HepG2 (cell line): ENCODE results near the gene ANKLE1. TPM values are rescaled to one million over a fixed set of nuclear protein-coding genes. Genes with fewer than 3 reads are reported as not detected.

Experiments used
- ATAC-seq: fragments of 200-7000 bp; cut with Tn5 transposase; 3 replicates; pipeline ENCODE4 v1.9.1; 2020; ENCODE audit warnings: mild to moderate bottlenecking, moderate library complexity
- BruUV-seq: library from RNA; stranded (reverse); fragments of 400-500 nt; replicated peaks from 2 replicates; lab custom pipeline; 2021; lab: Mats Ljungman, UMichigan
- CTCF ChIA-PET: fragments of 300-600 bp; formaldehyde crosslinking; extraction: SDS; loops from one replicate; lab custom pipeline; 2021; ENCODE audit warnings: low total read pairs, inconsistent platforms, low intra/inter-chr PET ratio; lab: Yijun Ruan, JAX
- POLR2A ChIA-PET: fragments of 350-600 bp; sonication (Branson Sonifier 250); formaldehyde crosslinking; loops from one replicate; lab custom pipeline; 2020; ENCODE audit warnings: antibody characterized with exemption, inconsistent platforms; lab: Yijun Ruan, JAX
- DNase-seq: peaks from one replicate; pipeline ENCODE4 v3.0.0-alpha.2; 2015; ENCODE audit warnings: low spot score
- FAIRE-seq: peaks from 3 replicates; lab custom pipeline; 2011; peaks lifted over from hg19 to GRCh38; lab: Jason Lieb, UNC
- H2AFZ ChIP-seq: one replicate; pipeline ENCODE4 v1.6.1; 2011; ENCODE audit warnings: low read length, inconsistent platforms
- H3K27ac ChIP-seq: fragments of 300-600 bp; 3 replicates; pipeline ENCODE4 v1.8.0; 2011; ENCODE audit warnings: mixed run types, mild to moderate bottlenecking, mixed read lengths, low read length, inconsistent platforms; ENCODE audit not compliant: insufficient read depth; ENCODE audit errors: extremely low read length
- H3K27me3 ChIP-seq, 2 experiments: fragments of 200-600 bp in 1 of 2; 2 replicates in 1 of 2; 3 replicates in 1 of 2; pipeline versions ENCODE4 v1.6.0 to v1.8.0; 2011; ENCODE audit warnings: low read length in 2 of 2, mild to moderate bottlenecking in 2 of 2, moderate library complexity in 2 of 2, inconsistent platforms in 1 of 2; ENCODE audit not compliant: insufficient read depth in 2 of 2, control insufficient read depth in 1 of 2
- H3K36me3 ChIP-seq, 2 experiments: fragments of 200-600 bp in 1 of 2; replicated peaks in 1 of 2; 2 replicates in 1 of 2; 3 replicates in 1 of 2; pipeline versions ENCODE4 v1.5.1 to v1.8.0; 2011; ENCODE audit warnings: low read length in 2 of 2, inconsistent platforms in 1 of 2; ENCODE audit not compliant: insufficient read depth in 2 of 2, control insufficient read depth in 1 of 2
- H3K4me1 ChIP-seq: 2 replicates; pipeline ENCODE4 v1.5.1; 2012; ENCODE audit warnings: low read length, inconsistent platforms; ENCODE audit not compliant: insufficient read depth
- H3K4me2 ChIP-seq: 2 replicates; pipeline ENCODE4 v1.6.0; 2011; ENCODE audit warnings: low read depth, low read length, inconsistent platforms
- H3K4me3 ChIP-seq, 3 experiments: fragments of 200-600 bp in 1 of 3; sonication (generic), shearing (Covaris generic) in 1 of 3; replicated peaks in 1 of 3; 2 replicates each; pipeline ENCODE4 v1.5.1; 2011 to 2016; ENCODE audit warnings: low read length in 3 of 3, inconsistent platforms in 2 of 3, low read depth in 2 of 3, mild to moderate bottlenecking in 2 of 3, control low read depth in 1 of 3, mixed read lengths in 1 of 3; ENCODE audit not compliant: insufficient read depth in 1 of 3
- H3K79me2 ChIP-seq: one replicate; pipeline ENCODE4 v1.6.1; 2011; ENCODE audit warnings: low read length, inconsistent platforms; ENCODE audit not compliant: insufficient read depth
- H3K9ac ChIP-seq: 2 replicates; pipeline ENCODE4 v1.6.0; 2011; ENCODE audit warnings: mild to moderate bottlenecking, low read depth, low read length, inconsistent platforms; ENCODE audit not compliant: insufficient read depth
- H3K9me3 ChIP-seq: 2 replicates; pipeline ENCODE4 v1.5.1; 2012; ENCODE audit warnings: mild to moderate bottlenecking, low read length
- H4K20me1 ChIP-seq: 2 replicates; pipeline ENCODE4 v1.6.0; 2011; ENCODE audit warnings: inconsistent platforms, mild to moderate bottlenecking, low read length, moderate library complexity; ENCODE audit not compliant: insufficient read depth
- HMG20A ChIP-seq: IDR thresholded peaks from 2 replicates; pipeline ENCODE4 v1.6.1; 2016; ENCODE audit warnings: borderline replicate concordance
- HNRNPLL ChIP-seq: fragments of 200-400 bp; formaldehyde crosslinking; IDR thresholded peaks from 2 replicates; pipeline ENCODE4 v1.6.1; 2017; ENCODE audit warnings: mild to moderate bottlenecking, low read depth, low read length; ENCODE audit not compliant: poor library complexity, severe bottlenecking
- PATZ1 ChIP-seq: sonication (generic); formaldehyde crosslinking; IDR thresholded peaks from 2 replicates; pipeline ENCODE4 v1.4.0; 2020; ENCODE audit warnings: missing genetic modification reagents
- PHF8 ChIP-seq: sonication (generic); formaldehyde crosslinking; IDR thresholded peaks from 2 replicates; pipeline ENCODE4 v1.5.0; 2020; ENCODE audit warnings: missing genetic modification reagents
- POLR2A ChIP-seq, 2 experiments: IDR thresholded peaks; 2 replicates each; pipeline ENCODE4 v1.6.1; 2011; ENCODE audit warnings: low read depth in 2 of 2, low read length in 2 of 2, mild to moderate bottlenecking in 1 of 2, moderate library complexity in 1 of 2; ENCODE audit not compliant: insufficient read depth in 1 of 2
- POLR2AphosphoS5 ChIP-seq: IDR thresholded peaks from 2 replicates; pipeline ENCODE4 v1.6.1; 2012; ENCODE audit warnings: low read depth, low read length
- SAP130 ChIP-seq: IDR thresholded peaks from 2 replicates; pipeline ENCODE4 v1.6.1; 2016; ENCODE audit warnings: low read depth
- YY1 ChIP-seq: IDR thresholded peaks from 2 replicates; pipeline ENCODE4 v1.6.1; 2011; ENCODE audit warnings: low read length, low read depth, moderate library complexity, mild to moderate bottlenecking; ENCODE audit not compliant: insufficient read depth, insufficient replicate concordance
- ZFY ChIP-seq: sonication (generic); formaldehyde crosslinking; IDR thresholded peaks from 2 replicates; pipeline ENCODE4 v1.4.0; 2020; ENCODE audit warnings: missing genetic modification reagents
- ZNF280D ChIP-seq: sonication (generic); formaldehyde crosslinking; IDR thresholded peaks from 2 replicates; pipeline ENCODE4 v1.5.1; 2020; ENCODE audit warnings: mild to moderate bottlenecking, missing genetic modification reagents
- ZNF281 ChIP-seq: sonication (generic); formaldehyde crosslinking; IDR thresholded peaks from 2 replicates; pipeline ENCODE4 v1.4.0; 2020; ENCODE audit warnings: missing genetic modification reagents, borderline replicate concordance
- ZNF530 ChIP-seq: sonication (generic); formaldehyde crosslinking; IDR thresholded peaks from 2 replicates; pipeline ENCODE4 v1.5.0; 2020; ENCODE audit warnings: low read depth, mild to moderate bottlenecking, missing genetic modification reagents
- ZSCAN21 ChIP-seq: sonication (generic); formaldehyde crosslinking; IDR thresholded peaks from 2 replicates; pipeline ENCODE4 v1.8.0; 2022; ENCODE audit warnings: mild to moderate bottlenecking, missing genetic modification reagents, moderate library complexity, borderline replicate concordance
- WGBS: methylation state at CpG from one replicate; pipeline ENCODE4 v1.1.6; 2017; ENCODE audit warnings: low lambda C conversion rate; 5-methylcytosine and 5-hydroxymethylcytosine counted together
- in situ Hi-C: cut with HindIII; loops from 2 replicates; pipeline ENCODE4 v1.10.0; 2017; ENCODE audit warnings: low pct_unique_long_range_greater_than_20kb; ENCODE audit not compliant: extremely low pct_ligation_motif_present
- intact Hi-C: fragments of 100-400 bp; cut with micrococcal nuclease; formaldehyde crosslinking; loops from one replicate; pipeline ENCODE4 v1.10.0; 2022; ENCODE audit not compliant: unreplicated experiment
- polyA plus RNA-seq, 8 experiments: library from polyadenylated mRNA; depleted of rRNA in 3 of 8; stranded (reverse) in 7 of 8; unstranded in 1 of 8; fragments of >200 nt; fragmentation: Illumina TruSeq in 4 of 8; extraction: Trizol in 4 of 8; gene quantifications; 2 replicates each; pipeline versions ENCODE4 v1.2.1 to v1.2.3, GENCODE V29; 2011 to 2016; ENCODE audit warnings: low read depth in 4 of 8, missing spikeins in 1 of 8, mixed read lengths in 1 of 8; ENCODE audit not compliant: insufficient read depth in 1 of 8
- total RNA-seq, 5 experiments: library from RNA; depleted of rRNA; stranded (reverse); fragments of >200 nt; fragmentation: Illumina TruSeq; extraction: Trizol; gene quantifications; 2 replicates each; pipeline ENCODE4 v1.2.3, GENCODE V29; 2016; ENCODE audit warnings: low read depth in 1 of 5
- TF ChIP-seq, protein P1 (sequence below): IDR thresholded peaks from 2 replicates; pipeline ENCODE4 v1.6.1; 2012; ENCODE audit warnings: inconsistent platforms
- TF ChIP-seq, protein P2 (sequence below): IDR thresholded peaks from 2 replicates; pipeline ENCODE4 v1.6.1; 2016

ANKLE1 gene
- total and polyA plus RNA-seq, 2 of the 13 experiments (the other 11 are each of a cell fraction or from before 2014, with no cell fraction given) = 0.69 to 1.5 TPM

DNA sequence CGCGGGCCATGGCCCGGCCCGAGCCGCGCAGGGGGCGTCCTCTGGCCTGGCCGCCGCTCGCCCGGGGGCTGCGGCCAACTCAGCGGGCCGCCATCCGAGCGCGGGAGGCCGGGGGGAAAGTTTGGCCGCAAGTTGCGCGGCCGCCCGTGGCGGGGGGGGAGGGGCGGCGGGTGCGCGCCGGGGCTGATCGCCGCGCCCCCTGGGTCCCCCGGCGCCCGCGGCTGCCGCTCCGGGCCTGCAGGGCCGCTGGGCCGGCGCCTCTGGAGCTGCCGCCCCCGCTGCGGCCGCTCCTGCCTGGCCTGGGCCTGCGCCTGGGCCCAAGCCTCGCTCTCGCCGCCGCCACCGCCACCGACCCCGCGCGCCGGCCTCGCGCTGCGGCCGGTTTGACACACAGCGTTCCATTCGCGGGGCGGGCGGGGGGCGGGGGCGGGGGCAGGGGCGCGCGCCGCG lies 36.1 kb upstream of the ANKLE1 start, which contains the start of gene NR2F6:
TSS of gene NR2F6 (minus strand) at position 385 of the 450 bp plus-strand sequence. CDS start 699 bp downstream, outside the sequence.
- FAIRE-seq = no peak
- H2AFZ ChIP-seq = no peak within 1 kb of the TSS
- TF ChIP-seq, protein P1, sequence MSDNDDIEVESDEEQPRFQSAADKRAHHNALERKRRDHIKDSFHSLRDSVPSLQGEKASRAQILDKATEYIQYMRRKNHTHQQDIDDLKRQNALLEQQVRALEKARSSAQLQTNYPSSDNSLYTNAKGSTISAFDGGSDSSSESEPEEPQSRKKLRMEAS = peak; percentile 16; the same call in 1 of the 2 replicates
- TF ChIP-seq ZNF280D (no peak), ZNF530 (CRISPR knock-in tag) (no peak), HNRNPLL (peak; percentile 48), YY1 (peak; percentile 41), SAP130 (CRISPR knock-in tag) (0 out of 2 replicates have a peak, but pooled peaks have one; percentile 24), PHF8 (CRISPR knock-in tag) (no peak; the same call in 1 of the 2 replicates), ZSCAN21 (0 out of 2 replicates have a peak, but pooled peaks have one; percentile 10), ZNF281 (CRISPR knock-in tag) (peak; percentile 54; the same call in 1 of the 2 replicates), POLR2A (IDR thresholded peaks at IDR 0.05; ENCODE audit: insufficient read depth in 1 of 2, low read depth in 2 of 2, low read length in 2 of 2) (peak in 1 of 2 experiments; percentile 73; a peak in 3 of 4 replicates), PATZ1 (CRISPR knock-in tag) (0 out of 2 replicates have a peak, but pooled peaks have one; percentile 6), ZFY (CRISPR knock-in tag) (peak; percentile 80), POLR2AphosphoS5 (0 out of 2 replicates have a peak, but pooled peaks have one; percentile 25), HMG20A (CRISPR knock-in tag) (no peak)
- TF ChIP-seq, protein P2, sequence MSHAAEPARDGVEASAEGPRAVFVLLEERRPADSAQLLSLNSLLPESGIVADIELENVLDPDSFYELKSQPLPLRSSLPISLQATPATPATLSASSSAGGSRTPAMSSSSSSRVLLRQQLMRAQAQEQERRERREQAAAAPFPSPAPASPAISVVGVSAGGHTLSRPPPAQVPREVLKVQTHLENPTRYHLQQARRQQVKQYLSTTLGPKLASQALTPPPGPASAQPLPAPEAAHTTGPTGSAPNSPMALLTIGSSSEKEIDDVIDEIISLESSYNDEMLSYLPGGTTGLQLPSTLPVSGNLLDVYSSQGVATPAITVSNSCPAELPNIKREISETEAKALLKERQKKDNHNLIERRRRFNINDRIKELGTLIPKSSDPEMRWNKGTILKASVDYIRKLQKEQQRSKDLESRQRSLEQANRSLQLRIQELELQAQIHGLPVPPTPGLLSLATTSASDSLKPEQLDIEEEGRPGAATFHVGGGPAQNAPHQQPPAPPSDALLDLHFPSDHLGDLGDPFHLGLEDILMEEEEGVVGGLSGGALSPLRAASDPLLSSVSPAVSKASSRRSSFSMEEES (CRISPR knock-in tag) = no peak

More for the DNA sequence above, 36.1 kb upstream of the ANKLE1 start, which contains the start of gene NR2F6:
- peaks cover 43% of the 10 kb centered on the region for H3K79me2 ChIP-seq
- peak within 1 kb of the TSS; percentile 95 for H3K27ac ChIP-seq
- peaks cover 19% of the 10 kb centered on the region; the same call in 1 of the 2 replicates for H4K20me1 ChIP-seq
- ChIA-PET POLR2A (interaction anchor here (1.9 to 5.0 kb wide), 4 partner anchors 10 to 30 kb away, joined by 16 to 52 read pairs (median 20); partner anchors contain the start of genes BABAM1, OCEL1 and USE1), CTCF (no interaction called here)
- no CpG with 5 or more reads among the region's 72 CpGs for WGBS
- H3K9ac ChIP-seq = peak within 1 kb of the TSS; percentile 90
- H3K4me2 ChIP-seq = peak within 1 kb of the TSS; percentile 99
- H3K36me3 ChIP-seq = no peaks in the 10 kb centered on the region
- no peaks in the 10 kb centered on the region for H3K27me3 ChIP-seq
- H3K9me3 ChIP-seq = no peaks in the 10 kb centered on the region
- BruUV-seq = no TSS peak
- in situ Hi-C loops = no loop called here
- peaks cover 72% of the 10 kb centered on the region for H3K4me1 ChIP-seq
- peak within 1 kb of the TSS; percentile 87 to 92 (median 89) for H3K4me3 ChIP-seq
- ATAC-seq (no peak), DNase-seq (no peak)
- intact Hi-C loops = no loop called here
